ENCODE data around the gene ARL6IP5.

The ARL6IP5 gene

GRCh38 chr3:69085833-69086722 lies 1.3 kb downstream of the ARL6IP5 start:
- DNase-seq, result peak; percentile 83

GRCh38 chr3:69087030-69087791 lies 2.5 kb downstream of the ARL6IP5 start:
- no peak for DNase-seq

- no peak for DNase-seq
Observed at GRCh38 chr3:69088063-69088462, 3.3 kb downstream of the ARL6IP5 start.

GRCh38 chr3:69090021-69090420 lies 5.3 kb downstream of the ARL6IP5 start:
- no peak for DNase-seq

- no peak for DNase-seq
Observed at GRCh38 chr3:69091389-69092029, 6.8 kb downstream of the ARL6IP5 start.

- DNase-seq, result no peak
Observed at GRCh38 chr3:69092030-69092516, 7.3 kb downstream of the ARL6IP5 start.

GRCh38 chr3:69094467-69095205 lies 9.9 kb downstream of the ARL6IP5 start:
- peak; percentile 32 for DNase-seq

GRCh38 chr3:69095636-69096035 lies 10.9 kb downstream of the ARL6IP5 start:
- peak; percentile 28 for DNase-seq

- DNase-seq, result no peak
Observed at GRCh38 chr3:69096299-69096698, 11.6 kb downstream of the ARL6IP5 start.

GRCh38 chr3:69097407-69098086 lies 12.8 kb downstream of the ARL6IP5 start:
- DNase-seq, result no peak

GRCh38 chr3:69099576-69099975 lies 14.8 kb downstream of the ARL6IP5 start:
- no peak for DNase-seq

GRCh38 chr3:69102384-69102783 lies 17.6 kb downstream of the ARL6IP5 start:
- no peak for DNase-seq

- no peak for DNase-seq
Observed at GRCh38 chr3:69103123-69103522, 18.4 kb downstream of the ARL6IP5 start.

GRCh38 chr3:69104586-69104985 lies 19.8 kb downstream of the ARL6IP5 start:
- no peak for DNase-seq

- no peak for DNase-seq
Observed at GRCh38 chr3:69105320-69105719, 20.6 kb downstream of the ARL6IP5 start.

GRCh38 chr3:69107841-69108240 lies 23.1 kb downstream of the ARL6IP5 start:
- DNase-seq, result no peak

GRCh38 chr3:69108811-69109210 lies 24.1 kb downstream of the ARL6IP5 start:
- no peak for DNase-seq

GRCh38 chr3:69110941-69111546 lies 26.3 kb downstream of the ARL6IP5 start:
- no peak for DNase-seq

- DNase-seq, result no peak
Observed at GRCh38 chr3:69113536-69113935, 28.8 kb downstream of the ARL6IP5 start.

GRCh38 chr3:69115731-69116130 lies 31.0 kb downstream of the ARL6IP5 start:
- DNase-seq, result no peak

GRCh38 chr3:69116162-69116561 lies 31.4 kb downstream of the ARL6IP5 start:
- no peak for DNase-seq

GRCh38 chr3:69116897-69117296 lies 32.2 kb downstream of the ARL6IP5 start:
- DNase-seq, result no peak
